WTC11 (cell line): ENCODE results near the gene GP2. TPM values are rescaled to one million over a fixed set of nuclear protein-coding genes. Genes with fewer than 3 reads are reported as not detected.

Experiments
- ATAC-seq: fragments of 200-7000 bp; cut with Tn5 transposase; 2 replicates; pipeline ENCODE4 v1.10.0; 2021; ENCODE audit warnings: mild to moderate bottlenecking, moderate library complexity
- CTCF ChIA-PET: fragments of 300-600 bp; sonication (Branson Sonifier 250); formaldehyde crosslinking; loops from one replicate; lab custom pipeline; 2021; ENCODE audit warnings: antibody characterized with exemption; lab: Charles Lee
- POLR2A ChIA-PET: fragments of 350-600 bp; sonication (Branson Sonifier 250); formaldehyde crosslinking; loops from one replicate; lab custom pipeline; 2021; ENCODE audit warnings: antibody characterized with exemption; lab: Charles Lee
- DNase-seq: peaks from one replicate; pipeline ENCODE4 v3.0.0; 2021; ENCODE audit warnings: low spot score
- H3K27ac Mint-ChIP-seq: 2 replicates; pipeline ENCODE4 v1.8.0; 2021; ENCODE audit warnings: mixed read lengths
- H3K27me3 Mint-ChIP-seq: 2 replicates; pipeline ENCODE4 v1.8.0; 2021; ENCODE audit warnings: low read depth, mild to moderate bottlenecking, moderate library complexity, mixed read lengths
- H3K36me3 Mint-ChIP-seq: 2 replicates; pipeline ENCODE4 v1.8.0; 2021; ENCODE audit warnings: mixed read lengths
- H3K4me1 Mint-ChIP-seq: 2 replicates; pipeline ENCODE4 v1.8.0; 2022; ENCODE audit warnings: mixed read lengths
- H3K4me3 Mint-ChIP-seq: 2 replicates; pipeline ENCODE4 v1.8.0; 2021; ENCODE audit warnings: mild to moderate bottlenecking, moderate library complexity, mixed read lengths
- H3K9me3 Mint-ChIP-seq: 2 replicates; pipeline ENCODE4 v1.8.0; 2021; ENCODE audit warnings: mixed read lengths
- ATF1 ChIP-seq: sonication (generic); formaldehyde crosslinking; IDR thresholded peaks from 2 replicates; pipeline ENCODE4 v1.8.1; 2023; ENCODE audit warnings: mild to moderate bottlenecking, moderate library complexity, missing genetic modification reagents
- ATF2 ChIP-seq: sonication (generic); formaldehyde crosslinking; IDR thresholded peaks from 2 replicates; pipeline ENCODE4 v1.8.1; 2022; ENCODE audit warnings: low read depth, missing genetic modification reagents, borderline replicate concordance
- CBFB ChIP-seq: sonication (generic); formaldehyde crosslinking; IDR thresholded peaks from 2 replicates; pipeline ENCODE4 v1.8.1; 2022; ENCODE audit warnings: mild to moderate bottlenecking, low read depth, missing genetic modification reagents
- ELF4 ChIP-seq: sonication (generic); formaldehyde crosslinking; IDR thresholded peaks from 2 replicates; pipeline ENCODE4 v1.8.1; 2022; ENCODE audit warnings: low read depth, mild to moderate bottlenecking, moderate library complexity, missing genetic modification reagents
- FOXJ3 ChIP-seq: sonication (generic); formaldehyde crosslinking; IDR thresholded peaks from 2 replicates; pipeline ENCODE4 v1.9.0; 2021; ENCODE audit warnings: missing genetic modification reagents, mild to moderate bottlenecking, borderline replicate concordance
- FOXK1 ChIP-seq: sonication (generic); formaldehyde crosslinking; IDR thresholded peaks from 2 replicates; pipeline ENCODE4 v1.8.0; 2022; ENCODE audit warnings: mild to moderate bottlenecking, moderate library complexity, missing genetic modification reagents
- GABPB1 ChIP-seq: sonication (generic); formaldehyde crosslinking; IDR thresholded peaks from 2 replicates; pipeline ENCODE4 v1.8.1; 2023; ENCODE audit warnings: mild to moderate bottlenecking, missing genetic modification reagents
- MYBL2 ChIP-seq: sonication (generic); formaldehyde crosslinking; IDR thresholded peaks from 2 replicates; pipeline ENCODE4 v1.8.1; 2023; ENCODE audit warnings: mild to moderate bottlenecking, moderate library complexity, missing genetic modification reagents
- NR1H2 ChIP-seq: sonication (generic); formaldehyde crosslinking; IDR thresholded peaks from 2 replicates; pipeline ENCODE4 v1.9.0; 2021; ENCODE audit warnings: mild to moderate bottlenecking, moderate library complexity, missing genetic modification reagents
- NR3C1 ChIP-seq: sonication (generic); formaldehyde crosslinking; conservative IDR thresholded peaks from 2 replicates; pipeline ENCODE4 v1.8.1; 2023; ENCODE audit warnings: low read depth, mild to moderate bottlenecking, missing genetic modification reagents
- SOX15 ChIP-seq: fragments of 250-450 bp; sonication (Bioruptor Pico); IDR thresholded peaks from 2 replicates; pipeline ENCODE4 v1.9.0; 2021; ENCODE audit warnings: mild to moderate bottlenecking
- TEAD1 ChIP-seq: sonication (generic); formaldehyde crosslinking; IDR thresholded peaks from 2 replicates; pipeline ENCODE4 v1.8.0; 2022; ENCODE audit warnings: mild to moderate bottlenecking, missing genetic modification reagents
- USF2 ChIP-seq: sonication (generic); formaldehyde crosslinking; IDR thresholded peaks from 2 replicates; pipeline ENCODE4 v1.8.1; 2023; ENCODE audit warnings: mild to moderate bottlenecking, missing genetic modification reagents, moderate library complexity
- ZNF263 ChIP-seq: sonication (generic); formaldehyde crosslinking; IDR thresholded peaks from 2 replicates; pipeline ENCODE4 v1.8.1; 2022; ENCODE audit warnings: low read depth, mild to moderate bottlenecking, moderate library complexity, missing genetic modification reagents
- ZNF317 ChIP-seq: sonication (generic); formaldehyde crosslinking; IDR thresholded peaks from 2 replicates; pipeline ENCODE4 v1.8.1; 2023; ENCODE audit warnings: low read depth, mild to moderate bottlenecking, moderate library complexity, missing genetic modification reagents, borderline replicate concordance
- ZNF416 ChIP-seq: fragments of 250-450 bp; sonication (Bioruptor Pico); IDR thresholded peaks from 2 replicates; pipeline ENCODE4 v1.9.0; 2021; ENCODE audit warnings: mild to moderate bottlenecking, inconsistent platforms
- ZNF423 ChIP-seq: fragments of 250-450 bp; sonication (Bioruptor Pico); IDR thresholded peaks from 2 replicates; pipeline ENCODE4 v2.1.2; 2022; ENCODE audit warnings: mild to moderate bottlenecking, moderate library complexity
- total RNA-seq: library from RNA; stranded (reverse); gene quantifications from 3 replicates; pipeline ENCODE4 v1.2.3, GENCODE V29; 2021
- TF ChIP-seq, protein P1 (sequence below): sonication (generic); formaldehyde crosslinking; IDR thresholded peaks from 2 replicates; pipeline ENCODE4 v1.8.0; 2023; ENCODE audit warnings: missing genetic modification reagents
- TF ChIP-seq, protein P2 (sequence below): sonication (generic); formaldehyde crosslinking; IDR thresholded peaks from 2 replicates; pipeline ENCODE4 v1.8.0; 2022; ENCODE audit warnings: mild to moderate bottlenecking, missing genetic modification reagents
- TF ChIP-seq, protein P3 (sequence below): sonication (generic); formaldehyde crosslinking; IDR thresholded peaks from 2 replicates; pipeline ENCODE4 v1.8.1; 2023; ENCODE audit warnings: mild to moderate bottlenecking, moderate library complexity, missing genetic modification reagents
- TF ChIP-seq, protein P4 (sequence below): sonication (generic); formaldehyde crosslinking; IDR thresholded peaks from 2 replicates; pipeline ENCODE4 v1.8.1; 2022; ENCODE audit warnings: missing genetic modification reagents, borderline replicate concordance
- TF ChIP-seq, protein P5 (sequence below): sonication (generic); formaldehyde crosslinking; conservative IDR thresholded peaks from 2 replicates; pipeline ENCODE4 v1.8.1; 2022; ENCODE audit warnings: mild to moderate bottlenecking, missing genetic modification reagents

Gene GP2
- total RNA-seq, 1 experiment from 2014 or later, result 6.6 TPM

DNA sequence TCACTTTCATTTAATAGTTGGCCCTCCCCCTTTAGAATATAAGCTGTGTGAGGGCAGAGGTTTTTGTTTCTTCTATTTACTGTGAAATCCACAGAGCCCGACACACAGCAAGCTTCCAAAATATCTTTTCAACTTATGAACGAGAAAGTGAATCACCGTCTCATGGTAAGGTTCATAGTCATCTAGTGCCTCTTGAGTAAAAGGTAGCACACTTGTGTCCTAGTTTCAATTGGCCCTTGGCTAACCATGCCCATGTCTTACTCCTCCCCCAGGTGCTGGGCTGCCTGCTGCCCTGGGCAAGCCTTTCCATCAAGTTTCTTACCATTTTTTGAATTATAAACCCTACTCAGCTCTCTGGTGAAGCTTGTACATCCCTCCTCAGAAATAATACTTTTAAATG is 12.4 kb upstream of the GP2 start:
- Mint-ChIP-seq H3K27ac (no peak overlapping the region), H3K36me3 (no peaks in the 10 kb centered on the region)

DNA sequence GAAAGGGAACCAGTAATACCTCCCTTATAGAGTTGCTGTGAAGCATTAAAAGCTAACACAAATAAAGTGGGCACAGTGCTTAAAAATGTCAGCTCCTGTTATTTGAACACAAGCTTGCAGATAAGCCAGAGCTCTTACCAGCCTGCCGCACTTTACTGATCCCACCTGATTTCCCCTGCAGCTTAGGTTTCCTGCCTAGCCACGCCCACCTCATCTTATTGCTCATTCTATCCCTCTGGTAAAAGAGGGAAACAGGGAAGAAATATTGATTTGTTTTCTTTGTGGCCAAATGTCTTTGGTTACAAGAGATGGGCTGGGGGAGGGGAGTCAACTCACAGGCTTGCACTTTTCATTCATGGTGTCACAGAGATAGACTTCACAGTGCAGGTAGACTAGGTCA is 9.6 kb upstream of the GP2 start:
- Mint-ChIP-seq H3K4me3 (no peak overlapping the region), H3K9me3 (no peaks in the 10 kb centered on the region), H3K27ac (no peak overlapping the region), H3K36me3 (no peaks in the 10 kb centered on the region), H3K27me3 (no peaks in the 10 kb centered on the region)
- ChIA-PET CTCF (interaction anchor here (0.8 to 2.8 kb wide), 7 partner anchors 11 to 429 kb away, joined by 3 to 16 read pairs (median 6); no protein-coding TSS in a partner anchor), POLR2A (no interaction called here)
- no peak for TF ChIP-seq NR1H2 (CRISPR knock-in tag)
- TF ChIP-seq, protein P1, sequence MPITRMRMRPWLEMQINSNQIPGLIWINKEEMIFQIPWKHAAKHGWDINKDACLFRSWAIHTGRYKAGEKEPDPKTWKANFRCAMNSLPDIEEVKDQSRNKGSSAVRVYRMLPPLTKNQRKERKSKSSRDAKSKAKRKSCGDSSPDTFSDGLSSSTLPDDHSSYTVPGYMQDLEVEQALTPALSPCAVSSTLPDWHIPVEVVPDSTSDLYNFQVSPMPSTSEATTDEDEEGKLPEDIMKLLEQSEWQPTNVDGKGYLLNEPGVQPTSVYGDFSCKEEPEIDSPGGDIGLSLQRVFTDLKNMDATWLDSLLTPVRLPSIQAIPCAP (CRISPR knock-in tag), result no peak
- no peak for TF ChIP-seq USF2
- TF ChIP-seq, protein P2, sequence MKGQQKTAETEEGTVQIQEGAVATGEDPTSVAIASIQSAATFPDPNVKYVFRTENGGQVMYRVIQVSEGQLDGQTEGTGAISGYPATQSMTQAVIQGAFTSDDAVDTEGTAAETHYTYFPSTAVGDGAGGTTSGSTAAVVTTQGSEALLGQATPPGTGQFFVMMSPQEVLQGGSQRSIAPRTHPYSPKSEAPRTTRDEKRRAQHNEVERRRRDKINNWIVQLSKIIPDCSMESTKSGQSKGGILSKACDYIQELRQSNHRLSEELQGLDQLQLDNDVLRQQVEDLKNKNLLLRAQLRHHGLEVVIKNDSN (CRISPR knock-in tag), result no peak
- TF ChIP-seq NR3C1 (CRISPR knock-in tag), result no peak
- no peak for TF ChIP-seq GABPB1 (CRISPR knock-in tag)
- no peak for TF ChIP-seq ATF1 (CRISPR knock-in tag)
- TF ChIP-seq ATF2 (CRISPR knock-in tag), result no peak
- TF ChIP-seq MYBL2 (CRISPR knock-in tag), result no peak
- TF ChIP-seq SOX15 (CRISPR knock-in tag), result no peak
- no peak for TF ChIP-seq ELF4
- TF ChIP-seq FOXJ3 (CRISPR knock-in tag), result no peak
- TF ChIP-seq, protein P3, sequence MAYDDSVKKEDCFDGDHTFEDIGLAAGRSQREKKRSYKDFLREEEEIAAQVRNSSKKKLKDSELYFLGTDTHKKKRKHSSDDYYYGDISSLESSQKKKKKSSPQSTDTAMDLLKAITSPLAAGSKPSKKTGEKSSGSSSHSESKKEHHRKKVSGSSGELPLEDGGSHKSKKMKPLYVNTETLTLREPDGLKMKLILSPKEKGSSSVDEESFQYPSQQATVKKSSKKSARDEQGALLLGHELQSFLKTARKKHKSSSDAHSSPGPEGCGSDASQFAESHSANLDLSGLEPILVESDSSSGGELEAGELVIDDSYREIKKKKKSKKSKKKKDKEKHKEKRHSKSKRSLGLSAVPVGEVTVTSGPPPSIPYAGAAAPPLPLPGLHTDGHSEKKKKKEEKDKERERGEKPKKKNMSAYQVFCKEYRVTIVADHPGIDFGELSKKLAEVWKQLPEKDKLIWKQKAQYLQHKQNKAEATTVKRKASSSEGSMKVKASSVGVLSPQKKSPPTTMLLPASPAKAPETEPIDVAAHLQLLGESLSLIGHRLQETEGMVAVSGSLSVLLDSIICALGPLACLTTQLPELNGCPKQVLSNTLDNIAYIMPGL (CRISPR knock-in tag), result no peak
- TF ChIP-seq ZNF263 (CRISPR knock-in tag), result no peak
- no peak for TF ChIP-seq FOXK1
- TF ChIP-seq TEAD1 (CRISPR knock-in tag), result no peak
- TF ChIP-seq CBFB (CRISPR knock-in tag), result no peak
- no peak for TF ChIP-seq ZNF423 (CRISPR knock-in tag)
- TF ChIP-seq, protein P4, sequence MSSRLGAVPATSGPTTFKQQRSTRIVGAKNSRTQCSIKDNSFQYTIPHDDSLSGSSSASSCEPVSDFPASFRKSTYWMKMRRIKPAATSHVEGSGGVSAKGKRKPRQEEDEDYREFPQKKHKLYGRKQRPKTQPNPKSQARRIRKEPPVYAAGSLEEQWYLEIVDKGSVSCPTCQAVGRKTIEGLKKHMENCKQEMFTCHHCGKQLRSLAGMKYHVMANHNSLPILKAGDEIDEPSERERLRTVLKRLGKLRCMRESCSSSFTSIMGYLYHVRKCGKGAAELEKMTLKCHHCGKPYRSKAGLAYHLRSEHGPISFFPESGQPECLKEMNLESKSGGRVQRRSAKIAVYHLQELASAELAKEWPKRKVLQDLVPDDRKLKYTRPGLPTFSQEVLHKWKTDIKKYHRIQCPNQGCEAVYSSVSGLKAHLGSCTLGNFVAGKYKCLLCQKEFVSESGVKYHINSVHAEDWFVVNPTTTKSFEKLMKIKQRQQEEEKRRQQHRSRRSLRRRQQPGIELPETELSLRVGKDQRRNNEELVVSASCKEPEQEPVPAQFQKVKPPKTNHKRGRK, result no peak
- no peak for TF ChIP-seq ZNF416 (CRISPR knock-in tag)
- TF ChIP-seq, all 79 proteins: peak for 0
- H3K4me1 Mint-ChIP-seq, result peaks cover 18% of the 10 kb centered on the region
- DNase-seq (no peak), ATAC-seq (peak; percentile 28; the same call in 1 of the 2 replicates)

More for the DNA sequence above, 12.4 kb upstream of the GP2 start:
- peaks cover 15% of the 10 kb centered on the region for H3K4me1 Mint-ChIP-seq
- no peaks in the 10 kb centered on the region for H3K9me3 Mint-ChIP-seq
- H3K27me3 Mint-ChIP-seq, result no peaks in the 10 kb centered on the region
- ATAC-seq, result no peak
- CTCF ChIA-PET, result interaction anchor here (0.6 to 1.4 kb wide), 6 partner anchors 9 to 440 kb away, joined by 3 to 8 read pairs (median 4); no protein-coding TSS in a partner anchor
- POLR2A ChIA-PET, result no interaction called here
- H3K4me3 Mint-ChIP-seq, result no peak overlapping the region
- DNase-seq, result no peak
- no peak for TF ChIP-seq ZNF317
- TF ChIP-seq, protein P5, sequence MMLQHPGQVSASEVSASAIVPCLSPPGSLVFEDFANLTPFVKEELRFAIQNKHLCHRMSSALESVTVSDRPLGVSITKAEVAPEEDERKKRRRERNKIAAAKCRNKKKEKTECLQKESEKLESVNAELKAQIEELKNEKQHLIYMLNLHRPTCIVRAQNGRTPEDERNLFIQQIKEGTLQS, result no peak
